Esophagus muscularis mucosa (tissue), 4 donors: ENCODE data around the gene ZBED4. TPM values are rescaled to one million over a fixed set of nuclear protein-coding genes. Genes with fewer than 3 reads are reported as not detected.

Experiments used
- DNase-seq: peaks from one replicate; pipeline ENCODE4 v3.0.0-alpha.2; 2017; ENCODE audit errors: extremely low spot score
- H3K27ac ChIP-seq, 4 donors: fragments of 200-600 bp; sonication (generic); replicated peaks in 1 of 4; 1 replicate in 3 of 4; 2 replicates in 1 of 4; pipeline ENCODE4 v1.5.1; 2016 to 2019; ENCODE audit warnings: mild to moderate bottlenecking in 1 of 4
- H3K27me3 ChIP-seq, 4 donors: fragments of 200-600 bp; sonication (generic); one replicate each; pipeline versions ENCODE4 v1.5.1 to v1.6.0; 2016 to 2019
- H3K36me3 ChIP-seq, 4 donors: fragments of 200-600 bp; sonication (generic); one replicate each; pipeline ENCODE4 v1.5.1; 2016 to 2019
- H3K4me1 ChIP-seq, 4 donors: fragments of 200-600 bp; sonication (generic); one replicate each; pipeline ENCODE4 v1.5.1; 2016 to 2019
- H3K4me3 ChIP-seq, 4 donors: fragments of 200-600 bp; sonication (generic); 1 replicate in 2 of 4; 2 replicates in 2 of 4; pipeline ENCODE4 v1.5.1; 2016 to 2019; ENCODE audit warnings: mild to moderate bottlenecking in 4 of 4, moderate library complexity in 1 of 4
- H3K9me3 ChIP-seq, 4 donors: fragments of 200-600 bp; sonication (generic); 1 replicate in 3 of 4; 2 replicates in 1 of 4; pipeline ENCODE4 v1.5.1; 2016 to 2019
- CTCF ChIP-seq, 3 experiments: fragments of 200-600 bp in 2 of 3; fragments of 450-650 bp in 1 of 3; sonication (generic) in 2 of 3; IDR thresholded peaks; one replicate each; pipeline ENCODE4 v1.5.1; 2017 to 2019; ENCODE audit warnings: antibody characterized with exemption in 3 of 3, mild to moderate bottlenecking in 2 of 3, moderate library complexity in 1 of 3
- EP300 ChIP-seq: sonication (generic); formaldehyde crosslinking; IDR thresholded peaks from one replicate; pipeline ENCODE4 v1.6.1; 2017; ENCODE audit warnings: antibody characterized with exemption
- POLR2A ChIP-seq: fragments of 450-650 bp; IDR thresholded peaks from one replicate; pipeline ENCODE4 v1.6.1; 2017; ENCODE audit warnings: antibody characterized with exemption, moderate library complexity, mild to moderate bottlenecking, low read depth
- POLR2AphosphoS5 ChIP-seq, 2 donors: sonication (generic); formaldehyde crosslinking; IDR thresholded peaks; one replicate each; pipeline ENCODE4 v1.6.1; 2017; ENCODE audit warnings: antibody characterized with exemption in 2 of 2
- WGBS: methylation state at CpG from one replicate; pipeline ENCODE4 v1.1.5; 2018; 5-methylcytosine and 5-hydroxymethylcytosine counted together
- intact Hi-C: fragments of 100-400 bp; cut with DNase I; formaldehyde crosslinking; loops from one replicate; pipeline ENCODE4 v1.15.1; 2023
- total RNA-seq, 4 donors: library from RNA; depleted of rRNA; stranded (reverse); fragments of >200 nt; gene quantifications; one replicate each; pipeline versions ENCODE4 v1.1.0 to v1.2.1, GENCODE V29; 2016

Gene ZBED4
- total RNA-seq, 4 donors from 2014 or later = 6.6 to 11.1 (median 9.5) TPM

- Histone ChIP-seq H3K4me3 (no peak overlapping the region), H3K9me3 (no peaks in the 10 kb centered on the region), H3K27me3 (no peaks in the 10 kb centered on the region), H3K36me3 (peaks cover 20 to 97% (median 81%) of the 10 kb centered on the region in 4 donors), H3K27ac (no peak overlapping the region), H3K4me1 (no peaks in the 10 kb centered on the region)
- DNase-seq = no peak
- TF ChIP-seq POLR2AphosphoS5 (IDR thresholded peaks at IDR 0.05) (no peak), CTCF (IDR thresholded peaks at IDR 0.05) (no peak), POLR2A (no peak), EP300 (no peak)
- intact Hi-C loops = no loop called here
- WGBS = 90% methylated on average over 11 of the region's 19 CpGs
Observed at GRCh38 chr22:49907807-49908206, 54.2 kb downstream of the ZBED4 start.

- peaks cover 15 to 95% (median 77%) of the 10 kb centered on the region in 4 donors for H3K36me3 ChIP-seq
- 91% methylated on average over 20 of the region's 23 CpGs for WGBS
Observed at GRCh38 chr22:49909476-49910205, 56.0 kb downstream of the ZBED4 start.

GRCh38 chr22:49910229-49911155, 56.8 kb downstream of the ZBED4 start:
- Histone ChIP-seq H3K27ac (no peak overlapping the region), H3K4me3 (no peak overlapping the region), H3K27me3 (no peaks in the 10 kb centered on the region), H3K36me3 (peaks cover 15 to 87% (median 74%) of the 10 kb centered on the region in 4 donors), H3K4me1 (no peaks in the 10 kb centered on the region), H3K9me3 (no peaks in the 10 kb centered on the region)
- intact Hi-C loops = no loop called here
- 86% methylated on average over 12 of the region's 27 CpGs for WGBS
- no peak for TF ChIP-seq POLR2AphosphoS5 (IDR thresholded peaks at IDR 0.05)
- no peak for TF ChIP-seq CTCF (IDR thresholded peaks at IDR 0.05)
- no peak for TF ChIP-seq POLR2A
- no peak for TF ChIP-seq EP300
- no peak for DNase-seq

More at GRCh38 chr22:49909476-49910205, 56.0 kb downstream of the ZBED4 start:
- no peaks in the 10 kb centered on the region for H3K27me3 ChIP-seq
- intact Hi-C loops = no loop called here
- H3K4me3 ChIP-seq = no peak overlapping the region
- TF ChIP-seq CTCF (IDR thresholded peaks at IDR 0.05) = no peak
- TF ChIP-seq POLR2AphosphoS5 (IDR thresholded peaks at IDR 0.05) = no peak
- TF ChIP-seq POLR2A = no peak
- no peak for TF ChIP-seq EP300
- no peaks in the 10 kb centered on the region for H3K4me1 ChIP-seq
- no peak for DNase-seq
- no peaks in the 10 kb centered on the region for H3K9me3 ChIP-seq
- H3K27ac ChIP-seq = no peak overlapping the region

- TF ChIP-seq POLR2A = no peak
- TF ChIP-seq EP300 = no peak
- TF ChIP-seq POLR2AphosphoS5 (IDR thresholded peaks at IDR 0.05) = no peak
- TF ChIP-seq CTCF (IDR thresholded peaks at IDR 0.05) = no peak
- H3K27me3 ChIP-seq = no peaks in the 10 kb centered on the region
- peaks cover 15 to 71% (median 59%) of the 10 kb centered on the region in 4 donors for H3K36me3 ChIP-seq
- intact Hi-C loops = no loop called here
- 92% methylated on average over 29 of the region's 30 CpGs for WGBS
- no peak overlapping the region for H3K4me3 ChIP-seq
- DNase-seq = no peak
- H3K4me1 ChIP-seq = peaks cover under 1 to 10% (median 8%) of the 10 kb centered on the region in 4 donors
- H3K9me3 ChIP-seq = no peaks in the 10 kb centered on the region
- H3K27ac ChIP-seq = no peak overlapping the region
Observed at GRCh38 chr22:49911881-49912625, 58.4 kb downstream of the ZBED4 start.
